ENCODE results near the gene C3orf22.
A peak's percentile ranks its signal among the peaks of the same experiment; 100 is the strongest.

The C3orf22 gene

GRCh38 chr3:126554560-126555525, 3.9 kb downstream of the C3orf22 start:
- Histone ChIP-seq H3K4me3 (ENCODE audit: low read depth in 1 of 2, low read length in 2 of 2) (no peak overlapping the region), H2AFZ (ENCODE audit: low read depth, low read length) (no peak overlapping the region), H3K4me1 (ENCODE audit: insufficient read depth, low read length) (no peaks in the 10 kb centered on the region; the same call in 1 of the 2 replicates), H3K27ac (ENCODE audit: low read length) (no peak overlapping the region), H3K27me3 (ENCODE audit: insufficient read depth, low read length, poor library complexity) (no peaks in the 10 kb centered on the region), H3K9me3 (ENCODE audit: insufficient read depth, low read length, severe bottlenecking) (no peaks in the 10 kb centered on the region), H3K4me2 (ENCODE audit: insufficient read depth, low read length) (no peak overlapping the region), H3K36me3 (ENCODE audit: insufficient read depth, low read length) (no peaks in the 10 kb centered on the region), H3K79me2 (ENCODE audit: insufficient read depth, low read length) (no peaks in the 10 kb centered on the region), H4K20me1 (ENCODE audit: insufficient read depth, low read length) (no peaks in the 10 kb centered on the region), H3K9ac (ENCODE audit: low read depth, low read length) (no peak overlapping the region)
- ATAC-seq (ENCODE audit: insufficient read depth, low read depth): no peak
- TF ChIP-seq EZH2 (IDR thresholded peaks at IDR 0.05; ENCODE audit: borderline replicate concordance, low read depth, low read length, severe bottlenecking) (no peak), CTCF (IDR thresholded peaks at IDR 0.05; ENCODE audit: borderline replicate concordance, extremely low read depth, low read length, poor library complexity, severe bottlenecking) (no peak)
- DNase-seq: peak; percentile 1

- no peaks in the 10 kb centered on the region for H3K79me2 ChIP-seq (ENCODE audit: insufficient read depth, low read length)
- no peak overlapping the region for H3K4me3 ChIP-seq (ENCODE audit: low read depth in 1 of 2, low read length in 2 of 2)
- no peaks in the 10 kb centered on the region for H3K9me3 ChIP-seq (ENCODE audit: insufficient read depth, low read length, severe bottlenecking)
- no peaks in the 10 kb centered on the region for H4K20me1 ChIP-seq (ENCODE audit: insufficient read depth, low read length)
- H3K36me3 ChIP-seq (ENCODE audit: insufficient read depth, low read length): no peaks in the 10 kb centered on the region
- no peak for TF ChIP-seq EZH2 (IDR thresholded peaks at IDR 0.05; ENCODE audit: borderline replicate concordance, low read depth, low read length, severe bottlenecking)
- no peak for TF ChIP-seq CTCF (IDR thresholded peaks at IDR 0.05; ENCODE audit: borderline replicate concordance, extremely low read depth, low read length, poor library complexity, severe bottlenecking)
- no peak overlapping the region for H2AFZ ChIP-seq (ENCODE audit: low read depth, low read length)
- no peak overlapping the region for H3K9ac ChIP-seq (ENCODE audit: low read depth, low read length)
- DNase-seq (peak; percentile 2), ATAC-seq (ENCODE audit: insufficient read depth, low read depth) (no peak)
- H3K27ac ChIP-seq (ENCODE audit: low read length): no peak overlapping the region
- peaks cover 3% of the 10 kb centered on the region for H3K4me1 ChIP-seq (ENCODE audit: insufficient read depth, low read length)
- H3K4me2 ChIP-seq (ENCODE audit: insufficient read depth, low read length): no peak overlapping the region
- H3K27me3 ChIP-seq (ENCODE audit: insufficient read depth, low read length, poor library complexity): no peaks in the 10 kb centered on the region
Measured at GRCh38 chr3:126553284-126554084, 5.2 kb downstream of the C3orf22 start.

GRCh38 chr3:126552688-126553283, 5.9 kb downstream of the C3orf22 start:
- Histone ChIP-seq H4K20me1 (ENCODE audit: insufficient read depth, low read length) (no peaks in the 10 kb centered on the region), H3K27ac (ENCODE audit: low read length) (no peak overlapping the region), H3K4me3 (ENCODE audit: low read depth in 1 of 2, low read length in 2 of 2) (no peak overlapping the region), H3K9ac (ENCODE audit: low read depth, low read length) (no peak overlapping the region), H3K36me3 (ENCODE audit: insufficient read depth, low read length) (no peaks in the 10 kb centered on the region), H3K4me1 (ENCODE audit: insufficient read depth, low read length) (peaks cover 3% of the 10 kb centered on the region), H3K27me3 (ENCODE audit: insufficient read depth, low read length, poor library complexity) (no peaks in the 10 kb centered on the region), H3K9me3 (ENCODE audit: insufficient read depth, low read length, severe bottlenecking) (no peaks in the 10 kb centered on the region), H3K79me2 (ENCODE audit: insufficient read depth, low read length) (no peaks in the 10 kb centered on the region), H3K4me2 (ENCODE audit: insufficient read depth, low read length) (no peak overlapping the region), H2AFZ (ENCODE audit: low read depth, low read length) (no peak overlapping the region)
- DNase-seq: peak; percentile 1
- TF ChIP-seq CTCF (IDR thresholded peaks at IDR 0.05; ENCODE audit: borderline replicate concordance, extremely low read depth, low read length, poor library complexity, severe bottlenecking): no peak
- TF ChIP-seq EZH2 (IDR thresholded peaks at IDR 0.05; ENCODE audit: borderline replicate concordance, low read depth, low read length, severe bottlenecking): no peak
- ATAC-seq (ENCODE audit: insufficient read depth, low read depth): no peak
